ENCODE results near the gene ADI1.
"Not testable (repeated sequence)": the region's sequence is repeated elsewhere in the genome, so short reads cannot be mapped to it uniquely, and the experiment has no call there.

Gene ADI1

DNA sequence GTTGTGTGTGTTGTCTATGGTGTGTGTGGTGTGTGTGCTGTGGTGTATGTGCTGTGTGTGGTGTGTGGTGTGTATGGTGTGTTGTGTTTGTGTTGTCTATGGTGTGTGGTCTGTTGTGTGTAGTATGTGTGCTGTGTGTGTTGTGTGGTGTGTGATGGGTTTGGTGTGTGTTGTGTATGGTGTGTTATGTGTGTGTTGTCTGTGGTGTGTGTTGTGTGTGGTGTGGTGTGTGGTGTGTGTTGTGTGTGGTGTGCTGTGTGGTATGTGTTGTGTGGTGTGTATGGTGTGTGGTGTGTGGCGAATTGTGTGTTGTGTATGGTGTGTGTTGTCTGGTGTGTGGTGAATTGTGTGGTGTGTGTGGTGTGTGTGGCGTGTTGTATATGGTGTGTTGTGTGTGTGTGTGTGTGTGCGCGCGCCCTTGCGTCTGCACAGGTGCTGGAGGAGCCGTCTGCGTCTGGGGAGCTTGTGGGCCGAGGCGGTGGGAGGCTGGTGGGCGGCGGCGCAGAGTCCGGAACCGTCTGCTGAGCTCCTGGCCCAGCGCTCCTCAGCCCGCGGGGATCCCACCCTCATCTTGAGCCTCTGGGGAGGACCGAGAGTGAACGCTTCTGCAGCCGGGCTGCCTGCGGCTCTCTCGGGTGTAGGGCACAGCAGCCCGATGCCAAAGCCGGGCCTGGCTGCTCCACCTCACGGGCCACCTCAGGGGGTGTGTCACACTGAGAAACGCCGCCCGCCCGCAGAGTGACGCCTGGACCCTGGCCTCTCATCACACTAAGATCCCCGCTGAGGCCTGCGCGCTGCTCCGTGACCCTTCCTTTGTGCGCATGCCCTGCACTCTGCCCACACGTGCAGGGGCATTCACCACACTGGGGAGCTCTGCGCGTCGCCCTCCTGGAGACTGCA is 8.8 kb upstream of the ADI1 start:
- no peak for DNase-seq

DNA sequence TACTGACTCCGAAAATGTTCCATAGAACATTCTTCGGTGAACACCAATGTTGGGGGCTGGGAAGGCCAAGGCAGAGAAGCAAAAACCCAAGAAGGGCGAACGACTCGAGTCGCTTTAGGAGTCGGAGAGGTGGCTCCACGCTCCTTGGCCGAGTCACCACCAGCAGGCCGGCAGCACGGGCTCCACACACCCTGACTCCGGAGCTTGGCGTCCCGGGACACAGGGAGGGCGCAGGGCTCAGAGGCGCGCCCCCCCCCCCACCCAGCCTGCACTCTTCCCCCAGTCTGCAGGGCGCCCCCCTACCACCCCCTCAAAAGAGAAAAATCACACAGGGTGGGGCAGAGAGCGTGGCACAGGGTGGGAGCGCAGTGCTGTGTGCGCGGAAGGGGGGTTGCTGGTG is 7.5 kb upstream of the ADI1 start:
- DNase-seq = no peak

DNA sequence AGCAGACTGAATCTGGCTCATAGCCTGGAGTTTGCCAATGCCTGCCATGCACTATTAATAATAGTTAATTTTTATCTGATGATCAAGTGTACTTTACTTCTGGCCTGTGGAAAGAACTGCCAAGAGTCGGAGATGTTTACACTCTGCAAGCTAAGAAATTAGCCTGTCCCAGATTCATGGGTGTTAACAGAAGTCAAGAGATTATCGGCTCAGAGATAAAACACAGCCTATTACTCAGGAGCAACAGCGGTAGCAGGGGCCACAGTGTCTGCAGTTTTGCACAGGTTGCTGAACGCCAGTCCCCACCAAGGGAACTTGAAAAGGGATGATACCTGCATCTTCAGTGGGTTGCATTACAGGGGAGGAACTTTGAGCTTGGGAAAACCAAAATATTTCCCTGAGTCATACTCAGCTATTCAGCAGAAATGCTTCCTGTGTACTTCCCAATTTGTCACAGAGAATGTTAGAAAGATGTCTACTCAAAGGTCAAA is 4.3 kb upstream of the ADI1 start:
- no peak for DNase-seq

DNA sequence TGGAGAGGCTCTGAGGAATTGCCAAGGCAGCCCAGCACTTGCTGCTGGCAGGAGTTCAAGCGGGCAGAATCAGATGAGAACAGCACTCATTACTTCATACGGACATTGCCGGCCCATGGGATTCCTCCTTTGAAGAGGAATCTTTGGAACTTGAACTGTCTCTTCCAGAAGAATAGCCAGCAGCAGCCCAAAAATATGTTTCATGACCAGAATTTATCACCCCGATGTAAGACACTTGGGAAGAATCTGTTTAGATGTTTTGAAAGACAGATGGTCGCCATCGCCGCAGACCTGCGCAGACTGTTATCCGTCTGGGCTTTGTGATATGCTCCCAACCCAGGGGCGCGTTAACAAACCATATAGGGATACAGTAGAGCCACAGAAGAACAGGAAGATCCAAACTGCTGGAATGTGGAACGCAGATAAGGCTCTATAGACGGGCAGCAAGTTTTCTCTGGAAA is 3.7 kb upstream of the ADI1 start:
- DNase-seq = no peak

DNA sequence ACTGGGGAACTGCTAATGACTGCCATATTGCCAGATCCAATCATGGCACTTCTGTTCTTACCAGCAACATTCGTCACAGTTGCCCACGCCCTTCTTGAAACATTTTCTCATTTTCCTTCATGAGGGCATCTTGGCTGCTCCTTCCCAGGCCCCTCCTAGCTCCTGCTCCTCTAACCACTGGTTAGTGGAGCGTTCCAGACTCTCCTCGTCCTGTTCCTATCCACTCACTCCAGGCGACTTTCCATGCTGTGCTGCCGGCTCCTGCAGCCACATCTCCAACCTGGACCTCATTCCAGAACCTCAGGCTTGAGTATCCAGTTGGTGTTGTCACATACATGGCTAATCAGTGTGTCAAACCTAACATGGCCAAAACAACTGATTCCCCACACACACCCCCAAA is 1.3 kb upstream of the ADI1 start:
- DNase-seq = no peak

DNA sequence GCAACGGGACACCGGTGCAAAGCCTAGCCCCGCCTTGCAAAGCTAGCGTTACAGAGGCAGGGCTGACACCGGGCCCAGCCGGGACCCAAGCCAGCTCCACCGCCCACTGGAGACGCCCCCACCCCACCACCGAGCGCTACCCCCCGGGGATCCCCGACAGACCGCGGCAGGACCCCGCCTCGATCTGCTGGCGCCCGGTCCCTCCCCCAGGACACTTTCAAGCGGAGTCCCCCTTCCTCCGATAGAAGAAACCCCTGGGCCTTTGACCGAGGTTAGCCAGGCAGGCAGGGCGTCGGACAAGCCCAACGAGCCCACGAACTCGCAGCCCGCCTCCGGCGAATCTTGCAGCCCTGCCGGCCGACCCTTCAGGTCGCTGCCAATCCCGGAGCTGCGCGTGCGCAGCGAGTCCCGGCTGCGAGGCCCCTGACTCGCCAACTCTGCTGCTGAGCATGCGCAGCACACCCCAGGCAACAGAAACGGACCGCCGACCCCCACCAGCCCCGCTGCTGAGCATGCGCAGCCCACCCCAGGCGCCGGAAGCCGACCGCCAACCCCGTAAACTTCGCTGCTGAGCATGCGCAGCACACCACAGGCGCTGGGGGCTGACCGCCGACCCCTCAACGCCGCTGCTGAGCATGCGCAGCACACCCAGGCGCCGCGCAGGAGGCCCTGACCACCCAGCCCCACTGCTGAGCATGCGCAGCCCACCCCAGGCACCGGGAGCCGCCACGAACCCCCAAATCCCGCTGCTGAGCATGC is 656 bp downstream of the ADI1 start:
- peak; percentile 95 to 98 (median 97) for DNase-seq

DNA sequence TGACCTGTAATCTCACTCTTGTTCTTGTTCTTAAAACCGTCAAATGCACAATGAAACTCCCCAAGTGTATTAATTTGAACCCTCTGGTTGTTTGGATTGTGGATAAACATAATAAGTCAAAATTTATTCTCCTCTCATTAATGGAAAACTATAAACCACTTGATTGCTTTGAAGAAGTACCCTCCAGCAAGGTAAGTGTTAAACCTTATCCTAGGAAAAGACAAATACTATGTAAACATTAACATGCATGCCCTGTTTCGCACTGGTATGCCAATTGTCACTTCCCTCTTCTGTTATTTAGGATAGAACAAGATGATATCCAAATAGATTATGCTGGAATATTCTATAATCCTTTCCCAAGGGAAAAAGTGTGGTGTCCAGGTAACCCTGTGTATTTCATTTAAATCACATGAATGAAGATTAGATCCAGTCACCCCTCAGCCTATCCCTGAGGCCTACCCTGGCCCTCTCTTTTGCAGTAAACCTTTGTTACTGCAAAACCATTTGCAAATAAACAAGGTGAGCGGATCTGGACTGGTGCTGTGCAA is 1.3 kb downstream of the ADI1 start:
- no peak for DNase-seq

DNA sequence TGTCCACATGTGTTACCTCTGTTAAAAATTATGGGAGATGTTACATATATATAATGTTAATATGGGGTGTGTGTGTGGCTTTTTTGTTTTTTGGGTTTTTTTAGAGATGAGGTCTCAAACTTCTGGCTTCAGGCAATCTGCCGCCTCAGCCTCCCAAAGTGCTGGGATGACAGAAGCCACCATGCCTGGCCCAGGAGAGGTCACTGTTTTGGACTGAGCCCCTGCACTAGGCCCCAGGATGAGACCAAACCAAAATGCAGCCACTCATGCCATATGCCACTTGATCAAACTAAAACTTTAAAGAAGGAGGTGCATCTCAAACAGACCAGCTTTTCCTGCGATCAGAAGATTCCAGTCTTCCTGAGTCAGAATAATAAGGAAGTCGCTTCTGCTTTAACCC is 2.5 kb downstream of the ADI1 start:
- no peak for DNase-seq

DNA sequence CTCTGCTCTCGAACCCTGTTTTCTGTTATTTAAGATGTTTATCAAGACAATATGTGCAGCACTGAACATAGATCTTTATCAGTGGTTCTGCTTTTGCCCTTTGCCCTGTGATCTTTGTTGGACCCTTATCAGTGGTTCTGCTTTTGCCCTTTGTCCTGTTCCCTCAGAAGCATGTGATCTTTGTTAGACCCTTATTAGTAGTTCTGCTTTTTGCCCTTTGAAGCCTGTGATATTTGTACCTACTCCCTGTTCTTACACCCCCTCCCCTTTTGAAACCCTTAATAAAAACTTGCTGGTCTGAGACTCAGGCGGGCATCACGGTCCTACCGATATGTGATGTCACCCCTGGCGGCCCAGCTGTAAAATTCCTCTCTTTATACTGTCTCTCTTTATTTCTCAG is 3.9 kb downstream of the ADI1 start:
- DNase-seq = not testable (repeated sequence)

DNA sequence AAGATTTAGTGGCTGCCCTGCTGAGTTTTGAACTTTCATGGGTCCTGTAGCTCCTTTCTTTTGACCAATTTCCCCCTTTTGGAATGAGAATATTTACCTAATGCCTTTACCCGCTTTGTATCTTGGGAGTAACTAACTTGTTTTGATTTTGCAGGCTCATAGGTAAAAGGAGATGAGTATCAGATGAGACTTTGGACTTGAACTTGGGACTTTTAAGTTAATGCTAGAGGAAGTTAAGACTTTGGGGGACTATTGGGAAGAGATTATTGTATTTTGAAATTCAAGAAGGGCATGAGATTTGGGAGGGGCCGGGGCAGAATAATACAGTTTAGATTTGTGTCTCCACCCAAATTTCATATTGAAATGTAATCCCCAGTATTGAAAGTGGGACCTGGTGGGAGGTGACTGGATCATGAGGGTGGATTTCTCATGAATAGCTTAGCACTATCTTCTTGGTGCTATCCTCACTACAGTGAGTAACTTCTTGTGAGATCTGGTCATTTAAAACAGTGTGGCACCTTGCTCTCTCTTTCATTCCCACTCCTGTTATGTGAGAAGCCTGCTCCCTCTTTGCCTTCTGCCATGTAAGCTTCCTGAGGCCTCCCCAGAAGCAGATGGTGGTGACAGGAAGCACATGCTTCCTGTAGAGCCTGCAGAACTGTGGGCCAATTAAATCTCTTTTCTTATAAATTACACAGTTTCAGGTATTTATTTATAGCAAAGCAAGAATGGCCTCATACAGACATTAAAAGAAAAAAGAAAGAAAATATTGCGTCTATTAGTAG is 6.1 kb downstream of the ADI1 start:
- DNase-seq = no peak

DNA sequence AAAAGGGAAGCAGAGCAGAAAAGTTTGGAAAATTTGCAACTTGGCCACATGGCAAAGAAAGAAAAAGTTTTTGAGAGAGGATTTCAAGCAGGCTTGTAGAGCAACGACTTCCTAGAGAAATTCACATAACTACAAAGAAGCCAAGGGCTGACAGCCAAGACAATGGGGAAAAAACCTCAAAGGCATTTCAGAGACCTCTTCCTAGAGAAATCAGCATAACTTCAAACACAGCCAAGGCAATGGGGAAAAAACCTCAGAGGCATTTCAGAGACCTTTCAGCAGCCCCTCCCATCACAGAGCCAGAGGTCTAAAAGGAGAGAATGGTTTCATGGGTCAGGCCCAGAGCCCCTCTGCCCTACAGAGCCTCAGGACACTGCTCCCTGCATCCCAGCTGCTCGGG is 7.2 kb downstream of the ADI1 start:
- no peak for DNase-seq

DNA sequence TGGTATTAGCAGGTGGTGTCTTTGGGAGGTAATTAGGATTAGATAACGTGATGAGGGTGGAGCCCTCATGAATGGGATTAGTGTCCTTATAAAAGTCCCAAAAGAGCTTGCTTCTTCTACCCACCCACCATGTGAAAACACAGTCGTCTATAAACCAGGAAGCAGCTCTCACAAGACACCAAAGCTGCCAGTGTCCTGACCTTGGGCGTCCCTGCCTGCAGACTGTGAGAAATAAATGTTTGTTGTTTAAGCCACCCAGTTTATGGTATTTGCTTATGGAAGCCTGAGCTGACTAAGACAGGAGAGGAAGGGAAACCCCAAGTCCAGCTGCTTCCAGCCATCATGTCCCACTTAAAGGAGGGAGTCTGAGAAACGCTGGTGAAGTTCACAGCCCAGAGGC is 13.6 kb downstream of the ADI1 start:
- DNase-seq = no peak

DNA sequence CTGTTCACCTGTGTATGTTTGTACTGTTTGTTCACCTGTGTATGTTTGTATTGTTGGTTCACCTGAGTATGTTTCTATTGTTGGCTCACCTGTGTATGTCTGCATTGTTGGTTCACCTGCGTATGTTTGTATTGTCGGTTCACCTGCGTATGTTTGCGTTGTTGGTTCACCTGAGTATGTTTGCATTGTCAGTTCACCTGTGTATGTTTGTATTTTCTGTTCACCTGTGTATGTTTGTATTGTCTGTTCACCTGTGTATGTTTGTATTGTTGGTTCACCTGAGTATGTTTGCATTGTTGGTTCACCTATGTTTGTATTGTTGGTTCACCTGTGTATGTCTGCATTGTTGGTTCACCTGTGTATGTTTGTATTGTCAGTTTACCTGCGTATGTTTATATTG is 14.6 kb downstream of the ADI1 start:
- DNase-seq = no peak

DNA sequence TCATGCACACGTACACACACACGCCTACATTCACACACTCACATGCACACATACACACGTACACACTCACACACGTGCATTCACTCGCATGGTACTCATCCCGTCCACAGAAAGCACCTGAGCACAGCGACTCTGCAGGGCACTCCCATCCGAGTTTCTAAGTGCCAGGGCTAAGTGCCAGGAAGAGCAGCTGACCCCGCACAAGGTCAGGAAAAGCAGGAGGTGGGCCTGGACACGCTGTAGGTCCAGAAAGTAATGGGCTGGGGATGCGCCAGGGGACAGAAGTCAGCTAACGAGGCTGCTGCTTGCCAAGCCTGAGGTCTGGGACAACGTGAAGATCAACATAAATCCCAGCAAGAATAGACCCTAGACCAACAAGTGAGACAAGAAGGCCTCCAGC is 15.8 kb downstream of the ADI1 start:
- DNase-seq = no peak

DNA sequence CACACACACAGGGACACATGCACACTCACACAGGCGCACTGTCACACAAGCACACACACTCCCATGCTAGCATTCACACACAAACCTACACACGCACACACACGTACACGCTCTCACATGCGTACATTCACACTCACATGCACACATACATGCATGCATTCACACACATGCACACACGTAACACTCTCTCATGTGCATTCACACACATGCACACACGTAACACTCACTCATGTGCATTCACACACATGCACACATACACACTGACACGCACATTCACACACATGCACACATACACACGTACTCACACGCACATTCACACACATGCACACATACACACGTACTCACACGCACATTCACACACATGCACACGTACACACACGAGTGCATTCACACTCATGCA is 16.3 kb downstream of the ADI1 start:
- DNase-seq = no peak

DNA sequence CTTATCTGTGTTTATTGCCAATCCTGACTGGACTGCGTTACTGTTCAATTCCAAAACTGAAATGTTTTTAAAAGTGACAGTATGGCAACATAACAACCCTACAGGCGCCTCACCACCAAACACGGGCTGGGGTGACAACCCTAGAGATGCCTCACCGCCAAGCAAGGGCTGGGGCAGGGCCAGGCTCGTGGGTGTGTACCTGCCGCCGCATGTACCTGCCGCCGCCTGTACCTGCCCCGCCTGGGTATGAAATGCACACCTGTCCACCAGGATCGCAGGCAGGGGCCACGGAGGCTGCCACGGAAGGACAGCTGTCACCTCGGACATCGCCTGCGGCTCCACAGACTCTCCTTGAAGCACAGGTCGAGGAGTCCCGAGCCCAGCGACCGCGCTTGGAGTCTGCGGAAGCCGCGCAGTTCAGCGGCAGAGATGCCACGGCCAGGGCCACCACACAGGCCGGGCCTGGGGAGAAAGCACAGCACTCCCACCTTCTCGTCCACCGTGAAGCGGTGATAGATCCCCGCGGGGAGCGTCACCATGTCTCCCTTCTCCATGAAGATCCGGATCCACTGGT is 18.9 kb downstream of the ADI1 start:
- no peak for DNase-seq

DNA sequence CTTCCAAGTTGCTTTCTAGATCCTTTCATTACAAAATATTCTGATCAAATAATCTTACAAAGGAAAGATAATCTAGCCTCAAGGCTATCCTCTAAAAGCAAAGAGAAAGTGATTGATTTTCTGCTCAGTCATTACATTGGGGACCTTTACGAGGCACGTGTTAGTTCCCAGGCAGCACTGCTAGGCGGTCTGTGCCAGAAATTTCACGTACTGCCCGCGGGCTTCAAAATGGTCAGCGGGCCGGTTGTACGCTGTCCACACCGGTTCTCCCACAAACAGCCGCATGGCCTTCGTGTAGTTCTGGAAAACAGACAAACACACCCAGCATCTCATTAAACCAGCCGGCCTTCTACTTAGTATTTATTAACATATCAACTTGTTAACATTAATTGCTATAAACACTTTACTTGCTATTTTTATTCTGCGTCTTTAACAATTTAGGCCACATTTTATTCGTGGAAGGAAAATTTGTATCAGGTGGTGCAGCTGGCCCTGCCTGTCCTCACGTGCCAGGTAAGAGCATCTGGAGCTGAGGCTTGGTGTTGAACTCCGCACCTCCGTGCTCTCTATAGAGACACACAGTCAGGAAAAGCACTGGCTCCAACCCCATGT is 20.4 kb downstream of the ADI1 start:
- no peak for DNase-seq

DNA sequence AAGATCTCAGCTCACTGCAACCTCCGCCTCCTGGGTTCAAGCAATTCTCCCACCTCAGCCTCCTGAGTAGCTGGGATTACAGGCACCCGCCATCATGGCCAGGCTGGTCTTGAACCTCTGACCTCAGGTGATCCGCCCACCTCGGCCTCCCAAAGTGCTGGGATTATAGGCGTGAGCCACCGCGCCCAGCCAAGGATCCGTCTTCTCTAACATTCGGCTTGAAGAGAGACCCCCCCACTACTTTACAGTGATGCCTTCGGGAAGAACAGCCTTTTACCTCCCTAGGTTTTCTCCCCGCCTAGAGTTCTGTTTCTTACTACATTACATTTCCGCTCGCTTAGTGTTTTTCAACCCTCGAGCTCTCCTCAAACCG is 22.6 kb downstream of the ADI1 start:
- not testable (repeated sequence) for DNase-seq

DNA sequence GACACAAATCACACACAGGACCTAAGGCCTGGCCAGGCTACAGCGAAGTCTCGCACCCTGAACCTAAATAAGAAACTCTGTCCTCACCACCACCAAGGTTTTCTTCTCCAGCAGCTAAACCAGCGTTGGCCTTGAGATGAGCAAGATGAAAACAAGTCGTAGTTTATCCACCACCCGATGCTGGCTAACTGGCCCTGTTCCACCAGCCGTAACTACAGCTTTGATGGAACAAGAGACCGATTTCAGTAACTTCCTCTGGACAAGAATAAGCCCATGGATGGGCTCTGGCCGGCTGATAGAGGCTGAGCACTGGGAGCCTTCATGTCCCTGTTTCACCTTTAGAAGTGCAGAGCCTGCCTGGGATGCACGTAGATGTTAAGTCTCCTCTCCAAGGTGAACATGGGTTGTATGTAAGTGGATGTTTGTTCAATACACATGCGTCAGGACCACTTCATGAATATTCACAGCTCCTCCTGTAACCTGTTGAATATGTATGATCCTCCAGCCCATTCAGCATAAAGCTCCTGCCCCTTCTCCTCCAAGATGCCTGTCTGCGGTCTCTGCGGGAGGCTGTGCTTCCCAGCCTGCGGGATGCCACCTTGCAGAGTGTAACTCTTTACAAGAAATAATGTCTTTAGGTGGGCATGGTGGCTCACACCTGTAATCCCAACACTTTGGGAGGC is 24.2 kb downstream of the ADI1 start:
- no peak for DNase-seq

DNA sequence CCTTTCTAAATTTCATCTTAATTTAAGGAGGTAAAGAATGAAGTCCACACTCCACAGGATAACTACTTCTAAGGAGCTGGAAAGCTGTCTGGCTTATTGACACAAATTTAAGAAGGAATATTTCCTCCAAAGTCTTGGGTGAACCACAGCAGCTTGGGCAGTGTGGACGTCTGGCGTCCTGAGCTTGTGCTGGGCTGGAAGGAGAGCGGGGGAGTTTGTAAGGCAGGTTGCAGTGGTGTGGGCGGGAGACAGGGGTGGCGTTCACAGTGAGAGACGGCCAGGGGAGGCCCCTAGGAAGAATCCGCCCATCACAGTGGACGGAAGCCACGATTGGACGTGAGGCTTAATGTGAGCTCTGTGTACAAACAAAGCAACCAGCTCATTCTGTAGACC is 25.7 kb downstream of the ADI1 start:
- DNase-seq = no peak

DNA sequence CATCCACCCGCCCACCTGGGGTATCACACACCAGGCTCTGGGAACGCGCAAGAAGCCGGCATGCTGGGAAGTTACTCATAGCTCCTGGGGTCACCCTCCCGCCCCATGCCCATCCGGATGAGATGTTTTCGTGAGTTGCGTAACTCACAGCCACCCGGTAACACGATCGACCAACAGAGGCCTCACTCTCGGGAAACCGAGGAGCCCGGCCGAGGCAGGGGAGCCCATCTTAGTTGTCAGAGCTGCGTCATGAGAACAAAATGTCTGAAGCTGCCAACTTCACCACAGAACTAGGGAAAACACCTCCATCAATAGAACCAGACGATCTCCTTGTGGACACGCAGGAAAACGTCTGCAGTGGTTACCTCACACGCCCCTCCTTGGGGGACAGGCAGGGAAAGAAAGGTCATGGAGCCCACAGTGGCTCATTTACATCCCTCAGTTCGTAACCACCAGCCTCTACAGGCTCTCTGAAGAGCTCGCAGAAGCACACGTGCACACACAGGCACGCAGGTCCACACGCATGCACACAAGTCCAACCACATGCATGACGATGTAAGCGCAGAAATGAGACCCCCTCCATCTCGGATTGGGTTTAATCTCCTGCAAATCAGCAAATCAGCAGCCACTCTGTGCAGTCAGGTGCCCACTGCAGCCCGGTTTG is 26.2 kb downstream of the ADI1 start:
- DNase-seq = no peak

Measured in activated naive CD4-positive, alpha-beta T cell (primary cell).